HCT116 (cell line): ENCODE measurements around the gene MYO1E. TPM values are rescaled to one million over a fixed set of nuclear protein-coding genes. Genes with fewer than 3 reads are reported as not detected.
A peak's percentile ranks its signal among the peaks of the same experiment; 100 is the strongest.

Source experiments
- ATAC-seq: fragments of 200-7000 bp; cut with Tn5 transposase; 2 replicates; pipeline ENCODE4 v1.9.1; 2020; ENCODE audit warnings: mild to moderate bottlenecking, moderate library complexity
- BruUV-seq: library from RNA; stranded (reverse); fragments of 400-500 nt; replicated peaks from 2 replicates; lab custom pipeline; 2021; lab: Mats Ljungman, UMichigan
- CTCF ChIA-PET: fragments of 300-600 bp; sonication (Branson Sonifier 250); formaldehyde crosslinking; loops from one replicate; lab custom pipeline; 2021; ENCODE audit warnings: antibody characterized with exemption; lab: Charles Lee
- POLR2A ChIA-PET: fragments of 300-600, 350-600 bp; sonication (Branson Sonifier 250); formaldehyde crosslinking; loops from one replicate; lab custom pipeline; 2021; ENCODE audit warnings: antibody characterized with exemption; lab: Charles Lee
- RAD21 ChIA-PET, 2 experiments: fragments of 300-600 bp; sonication (Branson Sonifier 250); formaldehyde crosslinking; loops; one replicate each; lab custom pipeline; 2023; ENCODE audit warnings: low total read pairs in 2 of 2; ENCODE audit not compliant: uncharacterized antibody in 2 of 2, unreplicated experiment in 2 of 2, low non-redundant PET in 1 of 2; lab: Charles Lee
- DNase-seq: peaks from one replicate; pipeline ENCODE4 v3.0.0-alpha.2; 2010; ENCODE audit warnings: low read depth, low spot score
- H2AFZ ChIP-seq: fragments of 200-600 bp; shearing (Covaris generic), sonication (generic); 2 replicates; pipeline ENCODE4 v1.6.1; 2017; ENCODE audit warnings: low read depth, mixed run types, mixed read lengths, antibody characterized with exemption, low read length; ENCODE audit not compliant: poor library complexity, severe bottlenecking
- H3K27ac ChIP-seq: 2 replicates; pipeline ENCODE4 v1.5.1; 2012; ENCODE audit warnings: low read depth, low read length
- H3K27me3 ChIP-seq: fragments of 200-600 bp; sonication (generic); 2 replicates; pipeline ENCODE4 v1.6.1; 2016; ENCODE audit warnings: mixed run types, low read length, mixed read lengths; ENCODE audit not compliant: insufficient read depth
- H3K36me3 ChIP-seq, 2 experiments: fragments of 200-500 bp in 1 of 2; fragments of 200-600 bp in 1 of 2; sonication (Bioruptor generic) in 1 of 2; sonication (generic) in 1 of 2; 2 replicates each; pipeline versions ENCODE4 v1.5.1 to v1.6.1; 2014 to 2016; ENCODE audit warnings: low read length in 2 of 2, inconsistent platforms in 1 of 2, mixed read lengths in 1 of 2, mixed run types in 1 of 2; ENCODE audit not compliant: insufficient read depth in 2 of 2, control insufficient read depth in 1 of 2
- H3K4me1 ChIP-seq, 2 experiments: fragments of 200-600 bp in 1 of 2; sonication (generic) in 1 of 2; 2 replicates each; pipeline versions ENCODE4 v1.5.1 to v1.6.1; 2012 to 2017; ENCODE audit warnings: low read length in 2 of 2, inconsistent platforms in 1 of 2, mild to moderate bottlenecking in 1 of 2, mixed read lengths in 1 of 2, mixed run types in 1 of 2, moderate library complexity in 1 of 2; ENCODE audit not compliant: insufficient read depth in 2 of 2, control insufficient read depth in 1 of 2
- H3K4me2 ChIP-seq: fragments of 200-600 bp; sonication (generic); 2 replicates; pipeline ENCODE4 v1.6.1; 2017; ENCODE audit warnings: mixed run types, low read length, mixed read lengths
- H3K4me3 ChIP-seq, 2 experiments: fragments of 200-600 bp in 1 of 2; sonication (generic) in 1 of 2; replicated peaks in 1 of 2; 2 replicates each; pipeline ENCODE4 v1.5.1; 2011 to 2016; ENCODE audit warnings: low read length in 2 of 2, control low read depth in 1 of 2, low read depth in 1 of 2, mild to moderate bottlenecking in 1 of 2, mixed read lengths in 1 of 2, mixed run types in 1 of 2
- H3K79me2 ChIP-seq: fragments of 200-600 bp; sonication (generic); 2 replicates; pipeline ENCODE4 v1.6.1; 2017; ENCODE audit warnings: mild to moderate bottlenecking, mixed run types, low read length, moderate library complexity, mixed read lengths; ENCODE audit not compliant: insufficient read depth
- H3K9ac ChIP-seq: fragments of 200-600 bp; sonication (generic); 2 replicates; pipeline ENCODE4 v1.6.1; 2016; ENCODE audit warnings: low read length, mixed read lengths
- H3K9me2 ChIP-seq: fragments of 200-600 bp; sonication (generic), shearing (Covaris generic); 2 replicates; pipeline ENCODE4 v1.6.1; 2017; ENCODE audit warnings: mixed run types, mild to moderate bottlenecking, moderate library complexity; ENCODE audit not compliant: insufficient read depth
- H3K9me3 ChIP-seq, 2 experiments: fragments of 200-500 bp in 1 of 2; fragments of 200-600 bp in 1 of 2; sonication (Bioruptor generic) in 1 of 2; sonication (generic) in 1 of 2; 2 replicates each; pipeline ENCODE4 v1.6.1; 2014 to 2017; ENCODE audit warnings: low read length in 2 of 2, mixed read lengths in 2 of 2, inconsistent platforms in 1 of 2, low read depth in 1 of 2, mild to moderate bottlenecking in 1 of 2, mixed run types in 1 of 2, moderate library complexity in 1 of 2; ENCODE audit not compliant: control insufficient read depth in 1 of 2, insufficient read depth in 1 of 2
- H4K20me1 ChIP-seq: fragments of 200-600 bp; sonication (generic), shearing (Covaris generic); 2 replicates; pipeline ENCODE4 v1.6.1; 2017; ENCODE audit warnings: mixed run types, mild to moderate bottlenecking, moderate library complexity; ENCODE audit not compliant: insufficient read depth
- CBX3 ChIP-seq: IDR thresholded peaks from 2 replicates; pipeline ENCODE4 v1.6.1; 2012; ENCODE audit warnings: low read depth
- CTCF ChIP-seq, 3 experiments: fragments of 200-600 bp in 1 of 3; sonication (generic) in 1 of 3; IDR thresholded peaks in 2 of 3; conservative IDR thresholded peaks in 1 of 3; 2 replicates each; pipeline ENCODE4 v1.5.1; 2012 to 2017; ENCODE audit warnings: low read depth in 2 of 3, low read length in 2 of 3, antibody characterized with exemption in 1 of 3, borderline replicate concordance in 1 of 3, control low read depth in 1 of 3, mild to moderate bottlenecking in 1 of 3, mixed read lengths in 1 of 3, mixed run types in 1 of 3, moderate library complexity in 1 of 3; ENCODE audit not compliant: insufficient read depth in 1 of 3
- ELF1 ChIP-seq: IDR thresholded peaks from 2 replicates; pipeline ENCODE4 v1.6.1; 2012; ENCODE audit warnings: low read depth, borderline replicate concordance
- JUND ChIP-seq: IDR thresholded peaks from 2 replicates; pipeline ENCODE4 v1.6.1; 2012
- RAD21 ChIP-seq: IDR thresholded peaks from 2 replicates; pipeline ENCODE4 v1.6.1; 2012; ENCODE audit warnings: low read depth, mild to moderate bottlenecking
- REST ChIP-seq: IDR thresholded peaks from 2 replicates; pipeline ENCODE4 v1.6.1; 2012; ENCODE audit warnings: low read depth
- SIN3A ChIP-seq: IDR thresholded peaks from 2 replicates; pipeline ENCODE4 v1.6.1; 2012; ENCODE audit warnings: low read depth
- SP1 ChIP-seq: IDR thresholded peaks from 2 replicates; pipeline ENCODE4 v1.6.1; 2012; ENCODE audit warnings: low read depth
- TCF7L2 ChIP-seq: IDR thresholded peaks from 2 replicates; pipeline ENCODE4 v1.7.0; 2011; ENCODE audit warnings: borderline replicate concordance, inconsistent platforms; ENCODE audit not compliant: insufficient read depth, insufficient read length; ENCODE audit errors: extremely low read depth
- YY1 ChIP-seq: IDR thresholded peaks from 2 replicates; pipeline ENCODE4 v1.6.1; 2011; ENCODE audit warnings: low read length, low read depth, moderate library complexity, mild to moderate bottlenecking; ENCODE audit not compliant: insufficient replicate concordance; ENCODE audit errors: extremely low read depth
- ZFX ChIP-seq: fragments of 450-650 bp; IDR thresholded peaks from 2 replicates; pipeline ENCODE4 v1.6.1; 2017
- intact Hi-C: fragments of 100-400 bp; cut with micrococcal nuclease; formaldehyde crosslinking; loops from 2 replicates; pipeline ENCODE4 v1.10.0; 2022
- total RNA-seq: library from RNA; stranded (reverse); gene quantifications from one replicate; pipeline ENCODE4 v1.2.1, GENCODE V29; 2021; ENCODE audit not compliant: unreplicated experiment

Gene MYO1E
- total RNA-seq, 1 experiment from 2014 or later = 182 TPM

- no peak for TF ChIP-seq REST
- TF ChIP-seq, all 23 proteins: peak for 0
Observed at GRCh38 chr15:59176653-59177316, 195.9 kb downstream of the MYO1E start (continued).

- H3K36me3 ChIP-seq = peaks cover 12 to 22% of the 10 kb centered on the region in 2 experiments; a peak in 2 of 4 replicates
- ChIA-PET POLR2A (no interaction called here), RAD21 (interaction anchor here (0.7 to 1.4 kb wide), 4 partner anchors 235 to 325 kb away, joined by 3 to 6 read pairs (median 3); no protein-coding TSS in a partner anchor), CTCF (interaction anchor here (1.0 to 2.0 kb wide), 7 partner anchors 10 to 354 kb away, joined by 3 to 14 read pairs (median 5); no protein-coding TSS in a partner anchor)
- BruUV-seq = no TSS peak
- H3K27ac ChIP-seq = no peak overlapping the region; the same call in 1 of the 2 replicates
- H3K9ac ChIP-seq = peak overlapping the region; percentile 19; the same call in 1 of the 2 replicates
- H3K79me2 ChIP-seq = no peaks in the 10 kb centered on the region
- no peaks in the 10 kb centered on the region for H3K27me3 ChIP-seq
- H4K20me1 ChIP-seq = no peaks in the 10 kb centered on the region
- H3K9me2 ChIP-seq = no peaks in the 10 kb centered on the region
- intact Hi-C loops = loop anchor here (2.0 to 10.0 kb wide), 3 partner anchors 200 to 318 kb away; partner anchors contain the start of gene MYO1E
- peaks cover 9 to 24% of the 10 kb centered on the region in 2 experiments for H3K4me1 ChIP-seq
- no peak overlapping the region for H2AFZ ChIP-seq
- TF ChIP-seq JUND = no peak; the same call in 1 of the 2 replicates
- TF ChIP-seq RAD21 = peak; percentile 84
- TF ChIP-seq ZFX = no peak
- TF ChIP-seq CBX3 = peak; percentile 61; the same call in 1 of the 2 replicates
- TF ChIP-seq SP1 = peak; percentile 6; the same call in 1 of the 2 replicates
- no peak for TF ChIP-seq SIN3A
- TF ChIP-seq YY1 = peak; percentile 15
- no peak for TF ChIP-seq ELF1
- peak; percentile 70 to 74 (median 72) for TF ChIP-seq CTCF (IDR thresholded peaks at IDR 0.05 in 2 of 3, conservative IDR thresholded peaks at IDR 0.05 in 1 of 3; ENCODE audit: borderline replicate concordance in 1 of 3, insufficient read depth in 1 of 3, low read depth in 2 of 3, low read length in 2 of 3)
- no peak for TF ChIP-seq TCF7L2
- peak; percentile 96 for ATAC-seq
- peak; percentile 74 for DNase-seq
- H3K4me2 ChIP-seq = peak overlapping the region; percentile 42
- no peak overlapping the region for H3K4me3 ChIP-seq
- H3K9me3 ChIP-seq = no peaks in the 10 kb centered on the region
Observed at GRCh38 chr15:59174835-59175831, 197.5 kb downstream of the MYO1E start.
